GM23338 (cell line): ENCODE results near the gene CCDC196. TPM values are rescaled to one million over a fixed set of nuclear protein-coding genes. Genes with fewer than 3 reads are reported as not detected.

ENCODE experiments used
- ATAC-seq: fragments of 200-7000 bp; cut with Tn5 transposase; 3 replicates; pipeline ENCODE4 v1.9.1; 2020
- DNase-seq: peaks from one replicate; pipeline ENCODE4 v3.0.0-alpha.2; 2015; ENCODE audit warnings: low spot score
- H2AFZ ChIP-seq: fragments of 200-600 bp; sonication (generic); 2 replicates; pipeline ENCODE4 v1.8.0; 2016; ENCODE audit warnings: antibody characterized with exemption, mild to moderate bottlenecking, moderate library complexity
- H3F3A ChIP-seq: fragments of 200-600 bp; sonication (generic); replicated peaks from 2 replicates; pipeline ENCODE4 v1.8.0; 2017; ENCODE audit warnings: antibody characterized with exemption, mixed run types, low read depth
- H3K27ac ChIP-seq: fragments of 200-600 bp; sonication (generic); 2 replicates; pipeline ENCODE4 v1.6.1; 2016; ENCODE audit warnings: low read depth
- H3K27me3 ChIP-seq: fragments of 200-600 bp; sonication (generic); 2 replicates; pipeline ENCODE4 v1.8.0; 2016; ENCODE audit warnings: mild to moderate bottlenecking, mixed run types, moderate library complexity; ENCODE audit not compliant: insufficient read depth
- H3K36me3 ChIP-seq: fragments of 200-600 bp; sonication (generic); 2 replicates; pipeline ENCODE4 v1.8.0; 2016; ENCODE audit warnings: mild to moderate bottlenecking; ENCODE audit not compliant: insufficient read depth
- H3K4me1 ChIP-seq: fragments of 200-600 bp; sonication (generic); 2 replicates; pipeline ENCODE4 v1.8.0; 2016; ENCODE audit warnings: mild to moderate bottlenecking, moderate library complexity; ENCODE audit not compliant: insufficient read depth
- H3K4me2 ChIP-seq: fragments of 200-600 bp; sonication (generic); 2 replicates; pipeline ENCODE4 v1.7.1; 2017; ENCODE audit warnings: mixed run types
- H3K4me3 ChIP-seq: fragments of 200-600 bp; sonication (generic); 2 replicates; pipeline ENCODE4 v1.6.1; 2016; ENCODE audit warnings: mixed run types
- H3K79me2 ChIP-seq: fragments of 200-600 bp; sonication (generic); replicated peaks from 2 replicates; pipeline ENCODE4 v1.8.0; 2017; ENCODE audit warnings: mild to moderate bottlenecking; ENCODE audit not compliant: insufficient read depth
- H3K9me2 ChIP-seq: fragments of 200-600 bp; sonication (generic); 2 replicates; pipeline ENCODE4 v1.8.0; 2017; ENCODE audit not compliant: insufficient read depth
- H4K20me1 ChIP-seq: fragments of 200-600 bp; sonication (generic); replicated peaks from 2 replicates; pipeline ENCODE4 v1.8.0; 2017; ENCODE audit warnings: mild to moderate bottlenecking; ENCODE audit not compliant: insufficient read depth
- H3K27ac Mint-ChIP-seq: 2 replicates; pipeline ENCODE4 v1.8.0; 2020; ENCODE audit warnings: inconsistent platforms, mild to moderate bottlenecking, moderate library complexity, mixed read lengths
- H3K27me3 Mint-ChIP-seq: 3 replicates; pipeline ENCODE4 v1.8.0; 2022; ENCODE audit warnings: low read depth, mild to moderate bottlenecking, moderate library complexity, mixed read lengths, inconsistent platforms; ENCODE audit not compliant: insufficient read depth, poor library complexity
- H3K36me3 Mint-ChIP-seq: 3 replicates; pipeline ENCODE4 v1.8.0; 2021; ENCODE audit warnings: low read depth, mild to moderate bottlenecking, inconsistent platforms, moderate library complexity, mixed read lengths
- H3K4me1 Mint-ChIP-seq: 3 replicates; pipeline ENCODE4 v1.8.0; 2020; ENCODE audit warnings: mild to moderate bottlenecking, inconsistent platforms, mixed read lengths
- H3K4me3 Mint-ChIP-seq: 3 replicates; pipeline ENCODE4 v1.8.0; 2021; ENCODE audit warnings: moderate library complexity, mild to moderate bottlenecking, inconsistent platforms, mixed read lengths
- H3K9me3 Mint-ChIP-seq: 3 replicates; pipeline ENCODE4 v1.8.0; 2020; ENCODE audit warnings: moderate library complexity, mild to moderate bottlenecking, inconsistent platforms, mixed read lengths
- NANOG ChIP-seq: IDR thresholded peaks from 2 replicates; pipeline ENCODE4 v1.6.1; 2016; ENCODE audit warnings: antibody characterized with exemption, borderline replicate concordance
- STAT1 ChIP-seq: IDR thresholded peaks from one replicate; pipeline ENCODE4 v1.6.1; 2016; ENCODE audit warnings: antibody characterized with exemption; ENCODE audit not compliant: unreplicated experiment
- ZNF114 ChIP-seq: fragments of 250-450 bp; sonication (Bioruptor Pico); IDR thresholded peaks from 2 replicates; pipeline ENCODE4 v1.5.0; 2020; ENCODE audit warnings: mild to moderate bottlenecking, moderate library complexity
- ZNF331 ChIP-seq: fragments of 250-450 bp; sonication (Bioruptor Pico); IDR thresholded peaks from 2 replicates; pipeline ENCODE4 v1.5.0; 2020; ENCODE audit warnings: low read depth, mild to moderate bottlenecking, moderate library complexity
- polyA plus RNA-seq: library from polyadenylated mRNA; unstranded; fragments of >200 nt; fragmentation: Nextera tagmentation; extraction: Ambion mirVana; gene quantifications from 2 replicates; pipeline ENCODE4 v1.2.1, GENCODE V29; 2016
- total RNA-seq: library from RNA; depleted of rRNA; stranded (reverse); fragments of >200 nt; shearing (Covaris generic); gene quantifications from 2 replicates; pipeline ENCODE4 v1.2.3, GENCODE V29; 2014
- TF ChIP-seq, protein P1 (sequence below): fragments of 250-450 bp; sonication (Bioruptor Pico); IDR thresholded peaks from 2 replicates; pipeline ENCODE4 v1.5.0; 2020; ENCODE audit warnings: mild to moderate bottlenecking, moderate library complexity
- TF ChIP-seq, protein P2 (sequence below): IDR thresholded peaks from 2 replicates; pipeline ENCODE4 v1.6.1; 2016; ENCODE audit warnings: antibody characterized with exemption

CCDC196 gene
- total and polyA plus RNA-seq, 2 experiments from 2014 or later: 0.27 TPM; not detected in 1

DNA sequence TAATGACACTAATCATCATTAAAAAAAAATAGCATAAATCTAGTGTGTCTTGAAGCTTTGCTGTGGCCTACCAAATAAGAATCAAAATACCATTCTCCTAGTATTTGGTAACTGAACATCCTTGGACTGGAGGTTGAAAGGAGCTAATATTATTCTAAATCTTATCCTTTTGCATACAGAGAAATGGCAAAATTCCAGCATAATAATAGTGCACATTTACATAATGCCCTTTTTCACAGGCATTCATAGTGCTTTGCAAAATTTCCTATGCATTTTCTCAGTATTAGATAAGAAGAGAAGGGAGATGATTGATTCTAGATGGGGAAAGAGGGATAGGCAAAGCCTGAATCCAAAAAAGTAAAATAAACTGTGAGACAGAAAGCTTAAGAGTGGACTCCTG is 13.9 kb upstream of the CCDC196 start:
- ATAC-seq (no peak), DNase-seq (no peak)
- Mint-ChIP-seq H3K27ac (no peak overlapping the region), H3K4me1 (no peaks in the 10 kb centered on the region), H3K36me3 (peaks cover 29% of the 10 kb centered on the region), H3K27me3 (peaks cover 3% of the 10 kb centered on the region), H3K4me3 (no peak overlapping the region), H3K9me3 (peaks cover 59% of the 10 kb centered on the region)
- Histone ChIP-seq H3K4me3 (no peak overlapping the region), H3F3A (no peaks in the 10 kb centered on the region), H3K36me3 (peaks cover 15% of the 10 kb centered on the region), H2AFZ (no peak overlapping the region), H3K27ac (no peak overlapping the region), H3K27me3 (no peaks in the 10 kb centered on the region), H3K4me1 (no peaks in the 10 kb centered on the region), H3K4me2 (no peak overlapping the region), H3K9me2 (peaks cover 6% of the 10 kb centered on the region; the same call in 1 of the 2 replicates), H4K20me1 (no peaks in the 10 kb centered on the region), H3K79me2 (no peaks in the 10 kb centered on the region)
- TF ChIP-seq STAT1 (no peak), ZNF114 (CRISPR knock-in tag) (no peak), ZNF331 (CRISPR knock-in tag) (no peak), NANOG (no peak)
- TF ChIP-seq, protein P1, sequence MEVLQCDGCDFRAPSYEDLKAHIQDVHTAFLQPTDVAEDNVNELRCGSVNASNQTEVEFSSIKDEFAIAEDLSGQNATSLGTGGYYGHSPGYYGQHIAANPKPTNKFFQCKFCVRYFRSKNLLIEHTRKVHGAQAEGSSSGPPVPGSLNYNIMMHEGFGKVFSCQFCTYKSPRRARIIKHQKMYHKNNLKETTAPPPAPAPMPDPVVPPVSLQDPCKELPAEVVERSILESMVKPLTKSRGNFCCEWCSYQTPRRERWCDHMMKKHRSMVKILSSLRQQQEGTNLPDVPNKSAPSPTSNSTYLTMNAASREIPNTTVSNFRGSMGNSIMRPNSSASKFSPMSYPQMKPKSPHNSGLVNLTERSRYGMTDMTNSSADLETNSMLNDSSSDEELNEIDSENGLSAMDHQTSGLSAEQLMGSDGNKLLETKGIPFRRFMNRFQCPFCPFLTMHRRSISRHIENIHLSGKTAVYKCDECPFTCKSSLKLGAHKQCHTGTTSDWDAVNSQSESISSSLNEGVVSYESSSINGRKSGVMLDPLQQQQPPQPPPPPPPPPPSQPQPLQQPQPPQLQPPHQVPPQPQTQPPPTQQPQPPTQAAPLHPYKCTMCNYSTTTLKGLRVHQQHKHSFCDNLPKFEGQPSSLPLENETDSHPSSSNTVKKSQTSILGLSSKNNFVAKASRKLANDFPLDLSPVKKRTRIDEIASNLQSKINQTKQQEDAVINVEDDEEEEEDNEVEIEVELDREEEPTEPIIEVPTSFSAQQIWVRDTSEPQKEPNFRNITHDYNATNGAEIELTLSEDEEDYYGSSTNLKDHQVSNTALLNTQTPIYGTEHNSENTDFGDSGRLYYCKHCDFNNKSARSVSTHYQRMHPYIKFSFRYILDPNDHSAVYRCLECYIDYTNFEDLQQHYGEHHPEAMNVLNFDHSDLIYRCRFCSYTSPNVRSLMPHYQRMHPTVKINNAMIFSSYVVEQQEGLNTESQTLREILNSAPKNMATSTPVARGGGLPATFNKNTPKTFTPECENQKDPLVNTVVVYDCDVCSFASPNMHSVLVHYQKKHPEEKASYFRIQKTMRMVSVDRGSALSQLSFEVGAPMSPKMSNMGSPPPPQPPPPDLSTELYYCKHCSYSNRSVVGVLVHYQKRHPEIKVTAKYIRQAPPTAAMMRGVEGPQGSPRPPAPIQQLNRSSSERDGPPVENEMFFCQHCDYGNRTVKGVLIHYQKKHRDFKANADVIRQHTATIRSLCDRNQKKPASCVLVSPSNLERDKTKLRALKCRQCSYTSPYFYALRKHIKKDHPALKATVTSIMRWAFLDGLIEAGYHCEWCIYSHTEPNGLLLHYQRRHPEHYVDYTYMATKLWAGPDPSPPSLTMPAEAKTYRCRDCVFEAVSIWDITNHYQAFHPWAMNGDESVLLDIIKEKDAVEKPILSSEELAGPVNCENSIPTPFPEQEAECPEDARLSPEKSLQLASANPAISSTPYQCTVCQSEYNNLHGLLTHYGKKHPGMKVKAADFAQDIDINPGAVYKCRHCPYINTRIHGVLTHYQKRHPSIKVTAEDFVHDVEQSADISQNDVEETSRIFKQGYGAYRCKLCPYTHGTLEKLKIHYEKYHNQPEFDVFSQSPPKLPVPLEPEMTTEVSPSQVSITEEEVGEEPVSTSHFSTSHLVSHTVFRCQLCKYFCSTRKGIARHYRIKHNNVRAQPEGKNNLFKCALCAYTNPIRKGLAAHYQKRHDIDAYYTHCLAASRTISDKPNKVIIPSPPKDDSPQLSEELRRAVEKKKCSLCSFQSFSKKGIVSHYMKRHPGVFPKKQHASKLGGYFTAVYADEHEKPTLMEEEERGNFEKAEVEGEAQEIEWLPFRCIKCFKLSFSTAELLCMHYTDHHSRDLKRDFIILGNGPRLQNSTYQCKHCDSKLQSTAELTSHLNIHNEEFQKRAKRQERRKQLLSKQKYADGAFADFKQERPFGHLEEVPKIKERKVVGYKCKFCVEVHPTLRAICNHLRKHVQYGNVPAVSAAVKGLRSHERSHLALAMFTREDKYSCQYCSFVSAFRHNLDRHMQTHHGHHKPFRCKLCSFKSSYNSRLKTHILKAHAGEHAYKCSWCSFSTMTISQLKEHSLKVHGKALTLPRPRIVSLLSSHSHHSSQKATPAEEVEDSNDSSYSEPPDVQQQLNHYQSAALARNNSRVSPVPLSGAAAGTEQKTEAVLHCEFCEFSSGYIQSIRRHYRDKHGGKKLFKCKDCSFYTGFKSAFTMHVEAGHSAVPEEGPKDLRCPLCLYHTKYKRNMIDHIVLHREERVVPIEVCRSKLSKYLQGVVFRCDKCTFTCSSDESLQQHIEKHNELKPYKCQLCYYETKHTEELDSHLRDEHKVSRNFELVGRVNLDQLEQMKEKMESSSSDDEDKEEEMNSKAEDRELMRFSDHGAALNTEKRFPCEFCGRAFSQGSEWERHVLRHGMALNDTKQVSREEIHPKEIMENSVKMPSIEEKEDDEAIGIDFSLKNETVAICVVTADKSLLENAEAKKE: no peak
- TF ChIP-seq, protein P2, sequence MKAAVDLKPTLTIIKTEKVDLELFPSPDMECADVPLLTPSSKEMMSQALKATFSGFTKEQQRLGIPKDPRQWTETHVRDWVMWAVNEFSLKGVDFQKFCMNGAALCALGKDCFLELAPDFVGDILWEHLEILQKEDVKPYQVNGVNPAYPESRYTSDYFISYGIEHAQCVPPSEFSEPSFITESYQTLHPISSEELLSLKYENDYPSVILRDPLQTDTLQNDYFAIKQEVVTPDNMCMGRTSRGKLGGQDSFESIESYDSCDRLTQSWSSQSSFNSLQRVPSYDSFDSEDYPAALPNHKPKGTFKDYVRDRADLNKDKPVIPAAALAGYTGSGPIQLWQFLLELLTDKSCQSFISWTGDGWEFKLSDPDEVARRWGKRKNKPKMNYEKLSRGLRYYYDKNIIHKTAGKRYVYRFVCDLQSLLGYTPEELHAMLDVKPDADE: no peak
